Stimulated activated CD8-positive, alpha-beta memory T cell treated with anti-CD3 and anti-CD28 coated beads, Interleukin-4, amount 100 ng/mL, for 24 hours (primary cell): Measurements from ENCODE around the gene REL.
"Not testable (repeated sequence)": the region's sequence is repeated elsewhere in the genome, so short reads cannot be mapped to it uniquely, and the experiment has no call there.

Experiments used
- DNase-seq: peaks from one replicate; pipeline ENCODE4 v3.0.0-alpha.2; 2020; ENCODE audit warnings: low read depth

The REL gene

DNA sequence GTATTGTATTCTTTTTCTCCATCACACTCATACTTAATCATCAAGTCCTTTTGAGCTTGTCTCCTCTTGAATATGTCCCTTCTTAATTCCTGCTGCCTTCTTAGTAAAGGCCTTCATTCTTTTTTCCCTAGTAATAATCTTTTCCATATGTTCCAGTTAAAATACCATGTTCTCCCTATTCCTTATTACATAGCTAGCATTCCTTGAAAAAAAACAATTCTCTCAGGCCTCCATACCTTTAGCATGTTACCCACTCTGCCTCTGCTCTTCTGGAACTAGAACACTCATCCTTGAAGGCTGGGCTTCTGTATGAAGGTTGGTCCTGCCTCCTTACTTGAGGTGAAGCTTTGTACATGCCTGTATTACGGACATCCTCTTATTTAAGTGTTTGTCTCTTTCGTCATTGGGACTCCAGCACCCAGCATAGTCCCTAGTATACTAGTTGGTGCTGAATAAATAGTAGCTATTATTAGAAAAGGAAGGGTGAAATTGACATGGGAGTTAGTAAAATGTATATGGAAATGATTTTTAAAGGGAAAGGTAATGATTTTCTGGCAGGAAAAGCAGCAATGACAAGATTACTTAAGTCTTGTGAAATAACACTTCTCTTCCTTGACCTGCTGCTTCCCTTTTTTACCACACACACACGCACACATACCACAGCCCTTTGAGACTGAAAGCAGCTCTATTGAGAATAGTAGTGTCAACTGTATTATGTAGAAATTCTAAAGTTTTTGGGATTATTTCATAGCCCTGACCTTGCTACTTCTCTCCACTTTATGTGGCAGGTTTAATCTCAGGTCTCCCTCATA is 45.6 kb downstream of the REL start:
- DNase-seq, result no peak

DNA sequence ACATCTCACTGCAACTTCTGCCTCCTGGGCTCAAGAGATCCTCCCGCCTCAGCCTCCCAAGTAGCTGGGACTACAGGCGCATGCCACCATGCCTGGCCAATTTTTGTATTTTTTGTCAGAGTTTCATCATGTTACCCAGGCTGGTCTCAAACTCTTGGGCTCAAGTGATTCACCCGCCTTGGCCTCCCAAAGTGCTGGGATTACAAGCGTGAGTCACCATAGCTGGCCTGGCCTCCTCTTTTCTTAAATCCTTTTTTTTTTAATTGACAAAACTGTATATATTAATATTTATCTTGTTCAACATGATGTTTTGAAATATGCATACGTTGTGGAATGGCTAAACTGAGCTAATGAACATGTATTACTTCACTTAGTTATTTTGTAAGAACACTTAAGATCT is 50.7 kb downstream of the REL start:
- not testable (repeated sequence) for DNase-seq

DNA sequence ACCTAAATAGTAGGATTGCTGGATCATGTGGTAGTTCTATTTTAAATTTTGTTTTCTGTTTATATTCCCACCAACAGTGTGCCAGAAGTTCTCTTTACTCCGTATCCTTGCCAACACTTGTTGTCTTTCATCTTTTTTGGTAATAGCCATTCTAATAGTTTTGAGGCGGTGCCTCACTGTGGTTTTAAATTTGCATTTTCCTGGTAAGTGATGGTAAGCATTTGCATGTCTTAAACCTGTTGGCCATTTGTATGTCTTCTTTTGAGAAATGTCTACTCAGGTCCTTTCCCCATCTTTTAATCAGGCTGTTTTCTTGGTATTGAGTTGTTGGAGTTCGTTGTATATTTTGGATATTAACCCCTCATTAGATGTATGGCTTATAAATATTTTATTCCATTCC is 51.6 kb downstream of the REL start:
- no peak for DNase-seq

DNA sequence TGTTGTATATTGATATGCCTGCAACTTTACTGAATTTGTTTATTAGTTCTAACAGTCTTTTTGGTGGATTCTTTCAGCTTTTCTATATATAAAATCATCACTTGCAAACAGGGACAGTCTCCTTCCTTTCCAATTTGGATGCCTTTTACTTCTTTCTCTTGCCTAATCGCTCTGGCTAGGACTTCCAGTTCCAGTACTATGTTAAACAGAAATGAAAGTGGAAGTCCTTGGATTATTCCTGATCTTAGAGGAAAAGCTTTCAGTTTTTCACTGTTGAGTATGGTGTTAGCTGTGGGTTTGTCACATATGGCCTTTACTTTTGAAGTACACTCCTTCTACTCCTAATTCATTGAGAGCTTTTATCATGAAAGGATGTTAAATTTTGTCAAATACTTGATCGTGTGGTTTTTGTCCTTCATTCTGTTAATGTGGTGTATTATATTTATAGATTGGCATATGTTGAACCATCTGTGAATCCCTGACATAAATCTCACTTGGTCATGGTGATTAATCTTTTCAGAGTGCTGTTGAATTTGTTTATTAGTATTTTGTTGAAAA is 52.9 kb downstream of the REL start:
- no peak for DNase-seq

DNA sequence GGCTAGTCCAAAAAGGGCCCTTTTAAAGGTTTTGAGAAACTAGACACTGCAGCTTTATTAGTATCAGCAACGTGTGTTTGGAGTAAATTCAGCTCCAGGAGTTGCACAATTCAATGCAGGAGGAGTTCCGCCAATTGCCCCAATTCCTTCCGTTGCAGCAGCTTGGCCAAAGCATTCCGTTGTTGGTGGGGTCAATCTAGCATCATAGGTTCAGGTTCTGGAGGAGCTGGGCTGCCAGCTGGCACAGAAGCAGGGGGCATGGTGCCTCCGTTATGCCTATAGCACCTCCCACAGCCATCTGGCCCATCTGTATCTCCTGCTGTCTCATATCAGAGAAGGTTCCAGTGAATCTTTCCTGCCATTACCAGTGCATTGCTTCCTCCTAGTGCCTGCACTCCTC is 55.4 kb downstream of the REL start:
- no peak for DNase-seq

DNA sequence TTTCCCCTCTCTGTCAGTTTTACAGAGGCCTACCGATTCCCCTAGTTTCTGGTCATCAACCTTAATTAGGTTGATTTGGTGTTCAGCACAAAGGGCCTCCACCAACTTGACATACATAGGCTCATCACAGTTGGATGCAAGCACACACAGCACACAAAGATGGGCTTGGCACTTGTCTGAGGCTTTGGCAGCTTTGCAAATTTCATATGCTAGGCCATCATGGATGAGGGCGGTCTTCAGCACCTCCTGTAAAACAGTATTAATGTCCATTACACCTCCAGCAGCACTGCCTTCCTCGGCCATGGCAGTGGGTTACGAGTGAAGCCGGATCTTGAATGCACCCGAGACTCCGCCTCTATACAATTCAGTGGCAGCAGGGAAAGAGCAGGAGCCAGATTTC is 56.9 kb downstream of the REL start:
- no peak for DNase-seq

DNA sequence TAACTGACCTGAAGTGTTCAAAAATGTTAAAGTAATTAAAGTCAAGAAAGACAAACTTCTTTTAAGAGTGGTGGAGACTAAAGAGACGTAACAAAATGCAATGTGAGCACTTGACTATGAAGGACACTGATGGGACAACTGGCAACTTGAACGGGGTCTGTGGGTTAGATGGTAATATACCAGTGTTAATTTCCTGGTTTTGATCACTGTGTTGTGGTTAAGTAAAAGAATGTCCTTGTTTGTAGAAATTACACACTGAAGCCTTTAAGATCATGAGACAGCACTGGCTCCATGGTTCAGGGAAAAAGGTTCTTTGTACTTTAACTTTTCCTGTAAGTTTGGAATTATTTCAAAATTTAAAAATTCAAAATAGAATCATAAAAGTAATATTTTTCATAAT is 58.2 kb downstream of the REL start:
- no peak for DNase-seq

DNA sequence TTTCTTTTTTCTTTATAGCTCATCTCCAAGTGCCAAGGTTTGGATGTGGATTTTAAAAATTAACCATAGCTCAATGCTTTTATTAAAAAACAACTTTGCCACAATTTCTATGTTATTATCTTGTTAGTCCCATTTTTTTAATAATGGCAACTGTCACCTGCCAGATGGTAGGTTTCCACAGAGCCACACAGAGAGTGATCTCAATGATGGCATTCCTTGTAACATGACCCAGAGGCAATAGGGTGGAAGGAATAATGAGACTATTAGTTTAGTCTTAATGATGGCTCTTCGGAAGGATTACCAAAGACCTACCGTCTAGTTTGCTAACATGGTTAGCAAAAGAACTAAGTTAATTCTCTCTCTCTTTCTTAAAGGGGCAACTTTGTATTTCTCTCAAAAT is 64.0 kb downstream of the REL start:
- DNase-seq, result no peak

DNA sequence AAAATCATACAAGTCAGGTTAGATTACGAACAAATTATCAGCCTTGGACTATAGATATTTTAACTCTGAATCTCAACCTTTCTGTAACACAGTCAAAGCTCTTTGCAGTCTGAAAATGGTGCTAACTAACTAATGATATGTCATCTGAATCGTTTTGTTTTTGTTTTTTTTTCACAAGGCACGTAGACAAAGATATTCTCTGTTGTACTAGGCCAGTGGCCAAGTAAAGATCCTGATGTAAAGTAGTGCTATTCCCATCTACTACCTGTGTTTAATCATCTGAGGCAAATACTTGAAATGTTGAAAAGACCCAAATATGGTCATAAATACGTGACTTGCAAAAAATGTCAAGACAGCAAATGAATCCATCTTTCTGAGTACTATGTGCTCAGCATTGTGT is 65.7 kb downstream of the REL start:
- DNase-seq, result no peak

DNA sequence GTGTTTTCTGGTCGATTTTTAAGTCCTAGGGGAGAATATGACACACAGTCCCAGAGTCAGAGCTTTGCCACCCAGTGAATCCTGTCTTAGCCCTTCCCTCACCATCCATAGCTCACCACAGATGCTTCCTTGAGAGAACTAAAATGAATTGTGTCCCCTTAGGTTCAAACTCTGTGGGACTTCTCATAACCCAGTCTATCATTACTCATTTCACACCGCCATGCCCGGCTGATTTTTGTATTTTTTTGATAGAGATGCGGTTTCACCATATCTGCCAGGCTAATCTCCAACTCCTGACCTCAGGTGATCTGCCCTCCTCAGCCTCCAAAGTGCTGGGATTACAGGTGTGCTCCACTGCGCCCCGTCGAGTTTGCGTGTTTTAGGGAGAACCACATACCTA is 66.8 kb downstream of the REL start:
- DNase-seq, result no peak

DNA sequence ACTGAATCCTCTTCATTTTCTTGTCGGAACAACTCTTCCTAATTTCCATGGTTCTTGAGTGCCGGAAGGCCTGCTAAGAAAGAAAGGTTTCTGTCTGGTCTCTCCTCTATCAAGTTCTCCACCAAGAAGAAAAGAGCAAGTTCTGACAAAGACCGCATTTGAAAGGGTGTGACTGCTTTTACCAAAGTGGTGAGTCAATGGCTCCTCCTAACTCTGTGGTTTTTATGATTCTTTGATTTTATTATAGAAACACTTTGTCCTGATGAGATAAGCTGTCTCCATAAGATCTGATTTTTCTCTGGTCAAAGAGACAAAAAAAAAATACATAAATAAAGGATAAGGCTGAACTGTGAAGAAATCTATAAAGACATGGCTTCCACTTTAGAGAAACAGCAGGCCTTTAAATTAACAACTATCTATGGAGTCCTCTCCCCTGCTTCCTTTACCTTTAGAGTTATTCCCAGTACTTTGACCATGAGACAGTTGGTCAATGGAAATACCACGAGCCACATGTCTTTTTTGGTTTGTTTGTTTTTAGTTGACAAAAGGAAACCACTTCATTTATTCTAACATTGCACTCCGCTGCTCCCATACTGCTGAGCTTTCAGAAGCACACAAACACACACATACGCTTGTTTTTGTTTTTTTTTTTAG is 67.7 kb downstream of the REL start:
- DNase-seq, result no peak

DNA sequence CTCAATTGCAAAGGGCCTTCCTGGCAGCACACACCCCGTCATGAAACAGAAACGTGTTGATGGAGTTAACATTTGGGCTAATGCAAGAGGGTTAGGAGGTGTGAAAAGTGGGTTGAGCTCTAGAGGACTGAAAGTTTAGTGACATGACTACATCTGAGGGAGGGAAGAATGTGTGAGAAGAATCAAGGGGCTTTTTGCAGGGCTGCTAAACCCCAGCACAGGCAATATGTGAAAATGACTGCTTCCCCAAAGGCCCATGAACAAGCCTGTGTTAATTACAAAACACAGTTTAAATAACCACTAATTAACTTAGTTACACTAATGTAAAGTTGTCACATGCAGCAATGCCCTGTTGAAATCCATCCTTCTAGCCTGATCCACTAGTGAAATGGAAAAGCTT is 72.8 kb downstream of the REL start:
- no peak for DNase-seq

DNA sequence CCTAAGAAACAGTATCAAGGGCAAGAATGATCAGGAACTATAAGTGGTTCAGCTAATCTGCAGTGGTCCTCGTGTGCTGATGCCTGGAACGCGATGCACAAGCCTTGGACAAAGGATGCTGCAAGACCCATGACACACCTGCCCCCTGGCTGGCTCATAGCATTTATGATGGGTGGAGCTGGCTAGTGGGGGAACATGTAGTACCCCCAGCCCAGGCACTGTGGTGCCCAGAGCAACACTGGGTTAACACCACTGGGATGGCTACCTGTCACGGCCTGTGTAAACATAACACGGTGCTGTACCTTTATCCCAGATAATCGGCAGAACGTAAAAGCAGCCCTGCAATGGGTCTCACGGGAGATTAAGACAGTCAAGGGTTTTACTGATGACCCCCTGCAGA is 75.8 kb downstream of the REL start:
- DNase-seq, result no peak

DNA sequence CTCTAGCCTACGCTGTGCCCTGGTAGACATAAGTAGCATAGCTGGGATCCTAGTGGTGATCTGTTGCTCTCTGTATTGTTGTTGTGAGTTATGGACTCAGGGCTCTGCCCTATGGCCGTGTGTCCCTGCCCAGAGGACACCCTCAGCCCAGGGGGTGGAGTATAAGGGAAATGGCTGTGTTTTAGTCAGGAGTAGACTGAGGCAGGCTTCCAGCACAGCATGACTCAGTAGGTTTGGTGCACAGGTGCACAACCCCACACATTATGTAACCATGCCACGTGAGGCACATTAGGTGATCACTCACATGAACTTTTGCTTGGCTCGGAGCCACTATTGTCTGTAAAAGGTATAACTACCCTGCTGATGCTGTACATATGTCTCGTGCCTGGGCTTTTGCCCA is 76.3 kb downstream of the REL start:
- no peak for DNase-seq

DNA sequence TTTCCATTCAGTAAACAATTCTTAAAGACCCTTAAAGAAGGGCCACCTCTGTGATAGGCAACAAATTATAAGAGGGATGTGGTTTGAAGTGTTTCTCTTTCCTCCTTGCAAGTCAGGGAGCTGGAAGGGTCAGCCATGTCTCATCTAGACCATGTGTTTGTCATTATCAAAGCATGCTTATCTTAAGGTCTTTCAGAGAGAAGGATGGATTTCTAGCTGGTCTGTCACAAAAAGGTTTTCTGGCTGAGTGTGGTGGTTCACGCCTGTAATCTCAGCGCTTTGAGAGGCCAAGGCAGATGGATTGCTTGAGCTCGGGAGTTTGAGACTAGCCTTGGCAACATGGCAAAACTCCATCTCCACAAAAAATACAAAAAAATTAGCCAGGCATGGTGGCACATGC is 77.0 kb downstream of the REL start:
- DNase-seq, result no peak

DNA sequence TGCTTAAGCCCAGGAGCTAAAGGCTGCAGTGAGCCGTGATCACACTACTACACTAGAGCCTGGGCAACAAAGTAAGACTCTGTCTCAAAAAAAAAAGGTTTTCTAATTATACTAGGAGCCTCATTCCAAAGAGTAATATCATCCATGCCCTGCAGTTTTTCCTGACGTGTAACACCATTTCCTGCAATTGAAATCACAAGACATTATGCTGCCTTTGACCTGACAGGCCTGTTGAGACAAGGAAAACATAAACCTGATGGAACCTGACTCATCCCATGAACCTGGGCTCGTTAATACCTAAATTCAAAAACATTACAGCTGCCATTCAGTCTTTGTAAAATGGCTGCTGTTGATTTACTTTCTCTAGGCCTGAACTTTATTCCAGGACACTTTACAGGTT is 77.4 kb downstream of the REL start:
- no peak for DNase-seq

DNA sequence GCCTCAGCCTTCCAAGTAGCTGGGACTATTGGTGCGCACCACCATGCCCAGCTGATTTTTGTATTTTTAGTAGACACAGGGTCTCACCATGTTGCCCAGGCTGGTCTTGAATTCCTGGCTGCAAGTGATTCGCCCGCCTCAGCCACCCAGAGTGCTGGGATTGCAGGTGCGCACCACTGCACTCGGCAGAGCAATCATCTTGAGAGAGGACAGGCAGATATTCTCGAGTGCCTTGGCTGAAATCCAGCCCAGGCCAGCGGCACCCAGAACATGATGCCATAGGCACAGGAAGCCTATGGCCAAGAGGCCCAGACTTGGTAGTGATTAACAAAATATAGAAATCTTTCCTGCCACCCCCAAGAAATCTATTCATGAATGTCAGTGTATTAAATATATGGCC is 78.1 kb downstream of the REL start:
- DNase-seq, result no peak

DNA sequence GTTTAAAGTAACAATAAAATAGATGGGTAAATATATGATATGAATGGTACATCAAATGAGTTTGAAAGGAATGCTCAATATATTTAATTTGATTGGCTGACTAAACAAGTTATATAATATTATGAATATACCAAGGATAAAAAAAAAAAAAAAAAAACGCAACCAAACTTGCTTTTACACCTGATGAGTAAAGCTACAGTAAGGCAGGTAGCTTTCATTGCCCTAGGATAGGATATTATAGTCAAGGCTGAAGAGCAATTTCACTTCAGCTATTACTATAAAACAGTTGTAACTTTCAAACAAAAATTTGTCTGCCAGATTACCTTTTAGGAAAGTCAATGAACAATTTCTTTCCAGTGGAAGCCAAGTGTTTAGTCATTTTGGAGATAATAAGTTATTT is 79.3 kb downstream of the REL start:
- DNase-seq, result no peak

DNA sequence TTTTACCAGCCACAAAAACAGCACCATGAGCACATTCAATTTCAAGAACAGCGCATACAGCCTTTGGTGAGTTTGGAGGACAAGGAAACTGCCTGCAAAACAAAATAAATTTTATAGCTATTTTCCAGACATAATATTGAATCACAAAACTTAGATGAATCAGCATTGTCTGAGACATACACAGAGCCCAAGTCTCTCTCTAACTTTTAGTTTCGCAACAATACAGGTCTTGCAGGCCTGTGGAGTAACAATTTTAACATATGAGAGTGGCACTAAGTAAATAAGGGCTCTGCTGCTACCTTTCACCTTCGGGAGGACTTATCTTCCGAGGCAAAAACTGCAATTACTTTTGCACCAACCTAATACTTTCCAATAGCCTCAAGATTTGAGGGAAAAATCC is 80.1 kb downstream of the REL start:
- DNase-seq, result no peak

DNA sequence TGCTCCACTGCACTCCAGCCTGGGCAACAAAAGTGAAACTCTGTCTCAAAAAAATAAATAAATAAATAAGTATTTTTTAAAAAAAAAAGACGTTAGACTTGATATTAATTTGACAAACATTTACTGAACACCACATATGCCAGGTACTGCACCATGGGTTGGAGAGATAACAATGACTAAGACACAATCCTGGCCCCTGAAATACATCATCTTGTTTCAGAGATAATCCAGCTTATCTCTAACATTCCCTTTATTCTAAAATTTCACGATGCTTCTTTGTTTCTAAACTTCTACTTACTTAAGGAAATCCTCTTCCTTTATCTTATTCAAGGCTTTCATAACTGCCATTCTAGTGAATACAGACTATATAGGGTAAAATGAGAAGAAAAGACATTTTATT is 81.2 kb downstream of the REL start:
- DNase-seq, result no peak

DNA sequence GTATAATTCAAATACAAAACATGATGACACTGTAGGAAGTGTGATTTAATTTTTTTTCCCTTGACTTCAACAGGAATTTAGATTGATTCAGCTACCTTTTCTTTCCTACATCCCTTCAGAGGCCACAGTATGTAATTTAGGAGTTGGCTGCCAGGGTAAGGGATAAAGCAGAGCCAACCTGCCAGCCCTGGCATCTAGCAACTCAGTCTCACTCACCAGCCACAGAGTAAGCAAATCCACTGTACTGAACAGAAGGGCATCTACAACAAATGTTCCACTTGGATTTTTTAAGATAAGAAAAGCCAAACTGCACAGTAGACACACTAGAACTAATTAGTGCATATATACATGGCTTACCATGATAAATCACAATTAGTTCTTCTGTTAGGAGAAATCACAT is 81.8 kb downstream of the REL start:
- no peak for DNase-seq

DNA sequence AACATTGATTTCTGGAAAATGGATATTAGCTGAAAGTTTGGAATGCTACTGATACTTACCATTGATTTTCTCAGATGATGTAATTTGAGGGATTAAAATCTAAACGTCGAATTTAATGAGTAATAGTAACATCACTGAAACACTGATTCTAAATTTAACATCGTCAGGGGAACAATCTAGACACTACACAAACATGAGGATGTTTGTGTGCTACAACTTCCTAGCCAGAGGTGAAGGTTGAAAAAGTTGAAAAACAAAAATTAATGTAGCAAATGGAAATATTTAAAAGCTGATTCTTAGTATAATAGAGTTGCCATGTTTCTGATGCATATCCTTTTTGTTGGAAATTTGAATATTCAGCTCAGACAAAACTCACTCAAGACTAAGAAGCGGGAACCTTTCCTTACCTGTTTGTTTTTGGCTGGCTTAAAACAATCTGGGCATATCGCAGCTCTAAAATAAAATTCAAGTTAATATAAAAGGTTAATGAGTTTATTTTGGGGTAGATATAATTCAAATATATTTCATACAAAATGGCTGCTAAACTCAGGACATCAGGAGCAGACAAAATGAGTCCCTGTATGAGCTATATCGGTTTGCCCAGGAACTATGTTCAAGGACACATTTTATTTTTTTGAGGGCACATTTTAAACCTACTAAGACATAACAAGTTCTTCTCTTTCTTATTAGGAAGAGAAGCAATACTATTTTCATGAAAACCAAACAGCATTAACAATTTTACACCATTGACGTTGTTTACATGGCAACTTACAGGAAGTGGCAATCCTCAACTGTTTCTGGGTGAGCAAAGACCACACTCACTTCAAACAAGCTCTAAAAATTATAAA is 83.5 kb downstream of the REL start:
- DNase-seq, result no peak

DNA sequence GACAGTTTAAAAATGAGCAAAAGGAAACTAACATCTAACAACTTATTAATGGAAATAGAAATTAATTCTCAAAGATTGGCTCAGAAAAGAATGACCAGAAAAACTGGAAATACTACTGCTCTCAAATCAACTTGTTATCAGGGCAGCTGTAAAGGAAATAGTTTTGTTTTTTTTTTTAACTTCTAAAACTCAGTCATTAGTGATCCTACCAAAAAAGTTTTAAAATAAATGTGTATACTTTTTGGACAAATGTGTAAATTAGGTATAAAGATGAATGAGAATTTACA is 84.1 kb downstream of the REL start:
- no peak for DNase-seq
